ENCODE measurements around the gene ONECUT3.

DNA sequence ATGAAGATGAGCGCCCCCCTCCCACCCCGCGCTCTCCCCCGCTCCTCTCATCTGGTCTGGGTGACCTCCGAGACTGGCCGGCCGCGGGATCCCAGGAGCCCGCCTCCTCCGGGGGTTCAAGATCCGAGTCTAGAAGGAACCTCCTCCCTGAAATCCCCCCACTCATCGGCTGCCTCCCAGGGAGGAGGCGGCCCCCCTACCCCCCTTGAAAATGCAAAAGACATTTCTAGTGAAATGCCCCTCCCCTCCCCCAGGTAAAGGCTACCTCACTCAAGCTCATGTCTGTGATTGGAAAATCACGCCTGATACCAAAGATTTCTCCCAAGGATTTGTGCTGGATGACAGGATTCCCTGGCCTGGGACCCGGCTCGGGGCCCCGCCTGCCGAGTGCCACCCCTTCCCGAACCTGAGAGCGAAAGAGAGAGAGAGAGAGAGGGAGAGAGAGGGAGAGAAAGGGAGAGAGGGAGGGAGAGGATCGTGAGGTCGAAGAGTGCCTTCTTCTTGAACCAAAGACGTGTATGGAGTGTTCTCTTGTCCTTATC is 23.4 kb downstream of the ONECUT3 start:
- TF ChIP-seq FOXK2 (IDR thresholded peaks at IDR 0.05): no peak
- TF ChIP-seq ZNF622 (IDR thresholded peaks at IDR 0.05): no peak
- no peak for TF ChIP-seq EGR1 (IDR thresholded peaks at IDR 0.05; ENCODE audit: borderline replicate concordance in 1 of 2, low read depth in 2 of 2, low read length in 2 of 2)
- TF ChIP-seq SKIL (IDR thresholded peaks at IDR 0.05; ENCODE audit: low read depth, poor library complexity, severe bottlenecking): no peak
- no peak for TF ChIP-seq ATF7 (IDR thresholded peaks at IDR 0.05; ENCODE audit: low read depth)
- TF ChIP-seq, protein P1, sequence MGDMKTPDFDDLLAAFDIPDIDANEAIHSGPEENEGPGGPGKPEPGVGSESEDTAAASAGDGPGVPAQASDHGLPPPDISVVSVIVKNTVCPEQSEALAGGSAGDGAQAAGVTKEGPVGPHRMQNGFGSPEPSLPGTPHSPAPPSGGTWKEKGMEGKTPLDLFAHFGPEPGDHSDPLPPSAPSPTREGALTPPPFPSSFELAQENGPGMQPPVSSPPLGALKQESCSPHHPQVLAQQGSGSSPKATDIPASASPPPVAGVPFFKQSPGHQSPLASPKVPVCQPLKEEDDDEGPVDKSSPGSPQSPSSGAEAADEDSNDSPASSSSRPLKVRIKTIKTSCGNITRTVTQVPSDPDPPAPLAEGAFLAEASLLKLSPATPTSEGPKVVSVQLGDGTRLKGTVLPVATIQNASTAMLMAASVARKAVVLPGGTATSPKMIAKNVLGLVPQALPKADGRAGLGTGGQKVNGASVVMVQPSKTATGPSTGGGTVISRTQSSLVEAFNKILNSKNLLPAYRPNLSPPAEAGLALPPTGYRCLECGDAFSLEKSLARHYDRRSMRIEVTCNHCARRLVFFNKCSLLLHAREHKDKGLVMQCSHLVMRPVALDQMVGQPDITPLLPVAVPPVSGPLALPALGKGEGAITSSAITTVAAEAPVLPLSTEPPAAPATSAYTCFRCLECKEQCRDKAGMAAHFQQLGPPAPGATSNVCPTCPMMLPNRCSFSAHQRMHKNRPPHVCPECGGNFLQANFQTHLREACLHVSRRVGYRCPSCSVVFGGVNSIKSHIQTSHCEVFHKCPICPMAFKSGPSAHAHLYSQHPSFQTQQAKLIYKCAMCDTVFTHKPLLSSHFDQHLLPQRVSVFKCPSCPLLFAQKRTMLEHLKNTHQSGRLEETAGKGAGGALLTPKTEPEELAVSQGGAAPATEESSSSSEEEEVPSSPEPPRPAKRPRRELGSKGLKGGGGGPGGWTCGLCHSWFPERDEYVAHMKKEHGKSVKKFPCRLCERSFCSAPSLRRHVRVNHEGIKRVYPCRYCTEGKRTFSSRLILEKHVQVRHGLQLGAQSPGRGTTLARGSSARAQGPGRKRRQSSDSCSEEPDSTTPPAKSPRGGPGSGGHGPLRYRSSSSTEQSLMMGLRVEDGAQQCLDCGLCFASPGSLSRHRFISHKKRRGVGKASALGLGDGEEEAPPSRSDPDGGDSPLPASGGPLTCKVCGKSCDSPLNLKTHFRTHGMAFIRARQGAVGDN (IDR thresholded peaks at IDR 0.05): no peak
